ENCODE results near the gene PGP. TPM values are rescaled to one million over a fixed set of nuclear protein-coding genes. Genes with fewer than 3 reads are reported as not detected.

PGP gene
- total RNA-seq, 2 donors from 2014 or later: 31.0 to 32.0 TPM

DNA sequence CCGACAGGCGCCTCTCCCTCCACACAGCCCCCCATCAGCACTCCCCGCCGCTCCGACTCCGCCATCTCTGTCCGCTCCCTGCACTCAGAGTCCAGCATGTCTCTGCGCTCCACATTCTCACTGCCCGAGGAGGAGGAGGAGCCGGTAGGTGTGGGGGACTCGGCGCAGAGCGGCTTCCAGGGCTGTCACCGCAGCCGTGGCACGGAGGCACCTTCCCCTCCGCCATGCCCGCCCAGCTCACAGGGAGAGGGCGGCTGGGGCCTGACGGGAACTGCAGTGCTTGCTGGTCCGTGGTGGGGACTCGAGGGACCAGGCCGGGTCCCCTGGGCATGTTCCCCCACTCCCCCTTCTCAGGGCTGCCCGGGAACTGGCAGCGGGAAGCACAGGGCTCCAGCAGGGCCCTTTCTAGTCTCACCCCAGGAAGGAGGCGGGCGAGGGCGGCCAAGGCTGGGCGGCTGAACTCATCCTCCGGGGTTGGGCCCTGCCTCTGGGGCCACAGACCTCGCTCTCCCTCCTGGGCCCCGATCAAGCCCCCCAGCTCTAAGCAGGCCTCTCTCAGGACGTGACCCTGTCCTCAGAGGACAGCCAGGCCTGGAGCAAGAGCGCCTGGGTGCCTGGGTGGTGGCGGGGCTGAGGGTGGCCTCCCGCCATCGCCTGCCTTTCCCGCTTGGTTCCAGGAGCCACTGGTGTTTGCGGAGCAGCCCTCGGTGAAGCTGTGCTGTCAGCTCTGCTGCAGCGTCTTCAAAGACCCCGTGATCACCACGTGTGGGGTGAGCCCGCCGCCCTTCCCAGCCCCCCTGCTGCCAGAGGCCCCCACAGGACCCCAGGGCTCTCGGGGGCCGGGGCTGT, 43.8 kb downstream of the PGP start:
- no peak overlapping the region for H3K27ac Mint-ChIP-seq
- H3K36me3 Mint-ChIP-seq (ENCODE audit: low read depth): peaks cover 35% of the 10 kb centered on the region
- Histone ChIP-seq H3K27ac (ENCODE audit: low read depth, low read length) (no peak overlapping the region), H3K4me1 (ENCODE audit: control insufficient read depth, insufficient read depth, low read length) (no peaks in the 10 kb centered on the region), H3K4me3 (ENCODE audit: low read length) (no peak overlapping the region), H3K9ac (ENCODE audit: extremely low read depth, low read length, poor library complexity, severe bottlenecking) (no peak overlapping the region), H3K36me3 (ENCODE audit: control insufficient read depth, insufficient read depth, low read length) (peaks cover 19% of the 10 kb centered on the region), H3K27me3 (ENCODE audit: control insufficient read depth, insufficient read depth, low read length, poor library complexity, severe bottlenecking) (no peaks in the 10 kb centered on the region), H3K9me3 (ENCODE audit: control insufficient read depth, low read length) (no peaks in the 10 kb centered on the region)
- 94 to 95% methylated on average over 16 to 47 of the region's 47 CpGs for WGBS, 2 experiments (ENCODE audit: insufficient coverage in 1 of 2, insufficient read length in 1 of 2)
- no peak overlapping the region for H3K4me3 Mint-ChIP-seq
- H3K4me1 Mint-ChIP-seq: no peaks in the 10 kb centered on the region
- no peaks in the 10 kb centered on the region for H3K27me3 Mint-ChIP-seq (ENCODE audit: insufficient read depth)
- no peak for TF ChIP-seq CTCF (conservative IDR thresholded peaks at IDR 0.05)
- no peak for DNase-seq
- no peaks in the 10 kb centered on the region for H3K9me3 Mint-ChIP-seq

DNA sequence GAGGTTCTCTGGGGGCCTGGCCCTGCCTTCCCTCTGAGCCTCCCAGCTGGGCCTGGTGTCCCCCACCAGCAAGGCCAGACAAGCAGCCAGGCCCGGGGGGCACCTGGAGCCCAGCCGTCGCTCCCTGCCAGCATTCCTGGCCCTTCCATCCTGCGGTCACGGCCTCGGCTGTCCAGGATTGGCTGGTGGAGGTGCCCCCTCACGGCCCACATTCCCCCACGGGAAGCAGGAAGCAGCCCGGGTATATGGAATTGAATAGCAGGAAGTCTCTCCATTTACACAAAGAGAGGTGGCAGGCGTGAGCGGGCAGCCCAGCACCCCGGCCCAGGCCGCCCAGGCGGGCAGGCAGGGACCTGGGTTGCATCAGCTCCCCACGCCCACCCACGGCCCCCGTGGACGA, 44.6 kb downstream of the PGP start:
- WGBS, 2 experiments (ENCODE audit: insufficient coverage in 1 of 2, insufficient read length in 1 of 2): 95 to 99% methylated on average over 12 to 18 of the region's 18 CpGs
- no peak for DNase-seq
- Histone ChIP-seq H3K4me3 (ENCODE audit: low read length) (no peak overlapping the region), H3K4me1 (ENCODE audit: control insufficient read depth, insufficient read depth, low read length) (no peaks in the 10 kb centered on the region), H3K9ac (ENCODE audit: extremely low read depth, low read length, poor library complexity, severe bottlenecking) (no peak overlapping the region), H3K27ac (ENCODE audit: low read depth, low read length) (no peak overlapping the region), H3K36me3 (ENCODE audit: control insufficient read depth, insufficient read depth, low read length) (peaks cover 19% of the 10 kb centered on the region), H3K27me3 (ENCODE audit: control insufficient read depth, insufficient read depth, low read length, poor library complexity, severe bottlenecking) (no peaks in the 10 kb centered on the region), H3K9me3 (ENCODE audit: control insufficient read depth, low read length) (no peaks in the 10 kb centered on the region)
- no peaks in the 10 kb centered on the region for H3K9me3 Mint-ChIP-seq
- no peak overlapping the region for H3K4me3 Mint-ChIP-seq
- TF ChIP-seq CTCF (conservative IDR thresholded peaks at IDR 0.05): no peak
- H3K27me3 Mint-ChIP-seq (ENCODE audit: insufficient read depth): no peaks in the 10 kb centered on the region
- no peak overlapping the region for H3K27ac Mint-ChIP-seq
- no peaks in the 10 kb centered on the region for H3K4me1 Mint-ChIP-seq
- H3K36me3 Mint-ChIP-seq (ENCODE audit: low read depth): peaks cover 36% of the 10 kb centered on the region

DNA sequence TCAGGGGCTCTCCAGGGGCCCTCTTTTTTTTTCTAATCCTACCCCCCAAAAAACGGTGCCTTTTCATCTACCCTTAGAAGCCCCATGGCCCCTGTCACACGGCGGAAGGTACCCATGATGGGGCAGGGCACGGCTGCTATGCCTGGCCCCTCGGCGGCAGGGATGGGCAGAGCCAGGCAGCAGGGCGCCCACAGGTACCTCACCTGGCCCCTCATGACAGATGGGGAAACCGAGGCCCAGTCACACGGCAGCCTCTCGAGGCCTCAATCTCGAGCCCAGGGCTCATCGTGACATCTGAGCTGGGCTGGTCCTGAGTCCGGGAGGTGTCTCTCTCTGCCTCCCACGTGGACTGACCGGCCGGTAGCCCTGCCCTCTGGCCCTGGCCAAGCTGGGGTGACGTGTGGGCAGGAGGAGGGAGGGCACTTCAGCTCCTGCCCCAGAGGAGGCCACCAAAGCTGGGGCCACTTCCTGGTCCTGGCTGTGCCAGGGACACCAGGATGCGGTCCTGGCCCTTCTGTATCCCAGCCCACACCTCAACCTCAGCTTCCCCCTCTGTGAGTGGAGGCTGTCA, 47.5 kb downstream of the PGP start:
- Histone ChIP-seq H3K27me3 (ENCODE audit: control insufficient read depth, insufficient read depth, low read length, poor library complexity, severe bottlenecking) (no peaks in the 10 kb centered on the region), H3K4me1 (ENCODE audit: control insufficient read depth, insufficient read depth, low read length) (no peaks in the 10 kb centered on the region), H3K9me3 (ENCODE audit: control insufficient read depth, low read length) (no peaks in the 10 kb centered on the region), H3K9ac (ENCODE audit: extremely low read depth, low read length, poor library complexity, severe bottlenecking) (no peak overlapping the region), H3K27ac (ENCODE audit: low read depth, low read length) (no peak overlapping the region), H3K36me3 (ENCODE audit: control insufficient read depth, insufficient read depth, low read length) (peaks cover 14% of the 10 kb centered on the region), H3K4me3 (ENCODE audit: low read length) (no peak overlapping the region)
- peaks cover 24% of the 10 kb centered on the region for H3K36me3 Mint-ChIP-seq (ENCODE audit: low read depth)
- no peak for DNase-seq
- H3K4me3 Mint-ChIP-seq: no peak overlapping the region
- H3K4me1 Mint-ChIP-seq: no peaks in the 10 kb centered on the region
- no peaks in the 10 kb centered on the region for H3K9me3 Mint-ChIP-seq
- H3K27ac Mint-ChIP-seq: no peak overlapping the region
- WGBS, 2 experiments (ENCODE audit: insufficient coverage in 1 of 2, insufficient read length in 1 of 2): 93 to 99% methylated on average over 12 to 18 of the region's 18 CpGs
- no peak for TF ChIP-seq CTCF (conservative IDR thresholded peaks at IDR 0.05)
- H3K27me3 Mint-ChIP-seq (ENCODE audit: insufficient read depth): no peaks in the 10 kb centered on the region
